Osteoblast (primary cell): ENCODE measurements around the gene POU2F3. TPM values are rescaled to one million over a fixed set of nuclear protein-coding genes. Genes with fewer than 3 reads are reported as not detected.
A peak's percentile ranks its signal among the peaks of the same experiment; 100 is the strongest.

ENCODE experiments used
- DNase-seq: peaks from one replicate; pipeline ENCODE4 v3.0.0; 2011; ENCODE audit warnings: low spot score, mixed read lengths; ENCODE audit not compliant: insufficient read length; ENCODE audit errors: missing footprints
- H2AFZ ChIP-seq: 2 replicates; pipeline ENCODE4 v1.6.0; 2011; ENCODE audit warnings: mild to moderate bottlenecking, low read length
- H3K27ac ChIP-seq: 2 replicates; pipeline ENCODE4 v1.5.1; 2011; ENCODE audit warnings: mild to moderate bottlenecking, low read depth, low read length, moderate library complexity
- H3K27me3 ChIP-seq: 2 replicates; pipeline ENCODE4 v1.6.0; 2012; ENCODE audit warnings: mild to moderate bottlenecking, control low read depth, inconsistent platforms, low read length, moderate library complexity; ENCODE audit not compliant: insufficient read depth
- H3K36me3 ChIP-seq: 2 replicates; pipeline ENCODE4 v1.5.1; 2011; ENCODE audit warnings: mild to moderate bottlenecking, low read length, control low read depth, moderate library complexity; ENCODE audit not compliant: insufficient read depth
- H3K4me1 ChIP-seq: 2 replicates; pipeline ENCODE4 v1.5.1; 2011; ENCODE audit warnings: mild to moderate bottlenecking, low read length, control low read depth, moderate library complexity; ENCODE audit not compliant: insufficient read depth
- H3K4me2 ChIP-seq: 2 replicates; pipeline ENCODE4 v1.6.0; 2011; ENCODE audit warnings: mild to moderate bottlenecking, low read length; ENCODE audit not compliant: insufficient read depth
- H3K4me3 ChIP-seq: fragments of 200-600 bp; sonication (generic); 3 replicates; pipeline ENCODE4 v1.5.1; 2012; ENCODE audit warnings: mild to moderate bottlenecking, low read length, inconsistent platforms; ENCODE audit not compliant: insufficient read depth
- H3K79me2 ChIP-seq: 2 replicates; pipeline ENCODE4 v1.6.0; 2012; ENCODE audit warnings: mild to moderate bottlenecking, low read length, control low read depth, inconsistent platforms; ENCODE audit not compliant: insufficient read depth
- H3K9me3 ChIP-seq: 2 replicates; pipeline ENCODE4 v1.5.1; 2011; ENCODE audit warnings: low read depth, low read length, control low read depth
- H4K20me1 ChIP-seq: 2 replicates; pipeline ENCODE4 v1.6.0; 2012; ENCODE audit warnings: mild to moderate bottlenecking, low read length, control low read depth; ENCODE audit not compliant: insufficient read depth
- total RNA-seq: library from RNA; depleted of rRNA; stranded (reverse); fragments of >200 nt; gene quantifications from 2 replicates; pipeline ENCODE4 v1.2.3, GENCODE V29; 2012
- TF ChIP-seq, protein P1 (sequence below): IDR thresholded peaks from 2 replicates; pipeline ENCODE4 v1.5.1; 2011; ENCODE audit warnings: mild to moderate bottlenecking, low read depth, low read length, moderate library complexity; ENCODE audit errors: extremely low read depth

The POU2F3 gene
- total RNA-seq, 1 donor: under 0.01 TPM

DNA sequence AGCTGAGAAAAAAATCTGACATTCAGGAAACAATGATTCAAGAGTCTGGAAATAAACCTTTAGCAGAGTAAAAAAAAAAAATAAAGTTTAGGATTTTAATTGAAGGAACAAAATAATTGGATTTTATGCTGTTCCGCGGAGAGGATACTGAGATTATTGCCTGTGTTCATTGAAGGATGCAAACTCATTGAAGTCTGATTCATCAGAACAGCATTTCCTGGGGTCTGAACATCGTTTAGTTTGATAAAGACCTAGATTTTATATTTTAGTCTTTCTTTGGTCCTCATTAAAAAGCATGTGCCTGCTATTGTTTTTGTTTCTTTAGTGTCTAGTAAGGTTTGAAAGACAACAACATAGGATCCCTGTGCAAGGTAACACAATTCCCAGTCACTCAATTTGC is 89.6 kb downstream of the POU2F3 start:
- Histone ChIP-seq H4K20me1 (no peaks in the 10 kb centered on the region), H3K9me3 (no peaks in the 10 kb centered on the region), H3K27me3 (no peaks in the 10 kb centered on the region), H3K79me2 (peaks cover 26% of the 10 kb centered on the region), H2AFZ (no peak overlapping the region), H3K36me3 (peaks cover 12% of the 10 kb centered on the region), H3K4me2 (no peak overlapping the region), H3K4me3 (no peak overlapping the region), H3K27ac (no peak overlapping the region), H3K4me1 (peaks cover 66% of the 10 kb centered on the region)
- DNase-seq: no peak
- TF ChIP-seq, protein P1, sequence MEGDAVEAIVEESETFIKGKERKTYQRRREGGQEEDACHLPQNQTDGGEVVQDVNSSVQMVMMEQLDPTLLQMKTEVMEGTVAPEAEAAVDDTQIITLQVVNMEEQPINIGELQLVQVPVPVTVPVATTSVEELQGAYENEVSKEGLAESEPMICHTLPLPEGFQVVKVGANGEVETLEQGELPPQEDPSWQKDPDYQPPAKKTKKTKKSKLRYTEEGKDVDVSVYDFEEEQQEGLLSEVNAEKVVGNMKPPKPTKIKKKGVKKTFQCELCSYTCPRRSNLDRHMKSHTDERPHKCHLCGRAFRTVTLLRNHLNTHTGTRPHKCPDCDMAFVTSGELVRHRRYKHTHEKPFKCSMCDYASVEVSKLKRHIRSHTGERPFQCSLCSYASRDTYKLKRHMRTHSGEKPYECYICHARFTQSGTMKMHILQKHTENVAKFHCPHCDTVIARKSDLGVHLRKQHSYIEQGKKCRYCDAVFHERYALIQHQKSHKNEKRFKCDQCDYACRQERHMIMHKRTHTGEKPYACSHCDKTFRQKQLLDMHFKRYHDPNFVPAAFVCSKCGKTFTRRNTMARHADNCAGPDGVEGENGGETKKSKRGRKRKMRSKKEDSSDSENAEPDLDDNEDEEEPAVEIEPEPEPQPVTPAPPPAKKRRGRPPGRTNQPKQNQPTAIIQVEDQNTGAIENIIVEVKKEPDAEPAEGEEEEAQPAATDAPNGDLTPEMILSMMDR: no peak

DNA sequence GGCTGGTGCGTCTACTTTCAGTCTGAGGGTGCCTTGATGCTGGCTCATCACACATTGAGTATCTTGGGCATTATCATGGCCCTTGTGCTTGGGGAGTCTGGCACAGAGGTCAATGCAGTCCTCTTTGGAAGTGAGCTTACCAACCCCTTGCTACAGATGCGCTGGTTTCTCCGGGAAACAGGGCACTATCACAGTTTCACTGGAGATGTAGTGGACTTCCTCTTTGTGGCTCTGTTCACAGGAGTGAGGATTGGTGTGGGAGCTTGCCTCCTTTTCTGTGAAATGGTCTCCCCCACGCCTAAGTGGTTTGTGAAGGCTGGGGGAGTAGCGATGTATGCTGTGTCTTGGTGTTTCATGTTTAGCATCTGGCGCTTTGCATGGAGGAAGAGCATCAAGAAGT is 90.1 kb downstream of the POU2F3 start:
- no peak overlapping the region for H2AFZ ChIP-seq
- peaks cover 12% of the 10 kb centered on the region for H3K36me3 ChIP-seq
- peak overlapping the region; percentile 81 for H3K27ac ChIP-seq
- TF ChIP-seq, protein P1: no peak
- H3K27me3 ChIP-seq: no peaks in the 10 kb centered on the region
- peaks cover 26% of the 10 kb centered on the region for H3K79me2 ChIP-seq
- H3K4me3 ChIP-seq: no peak overlapping the region
- no peak overlapping the region for H3K4me2 ChIP-seq
- peaks cover 64% of the 10 kb centered on the region for H3K4me1 ChIP-seq
- no peak for DNase-seq
- no peaks in the 10 kb centered on the region for H4K20me1 ChIP-seq
- H3K9me3 ChIP-seq: no peaks in the 10 kb centered on the region

DNA sequence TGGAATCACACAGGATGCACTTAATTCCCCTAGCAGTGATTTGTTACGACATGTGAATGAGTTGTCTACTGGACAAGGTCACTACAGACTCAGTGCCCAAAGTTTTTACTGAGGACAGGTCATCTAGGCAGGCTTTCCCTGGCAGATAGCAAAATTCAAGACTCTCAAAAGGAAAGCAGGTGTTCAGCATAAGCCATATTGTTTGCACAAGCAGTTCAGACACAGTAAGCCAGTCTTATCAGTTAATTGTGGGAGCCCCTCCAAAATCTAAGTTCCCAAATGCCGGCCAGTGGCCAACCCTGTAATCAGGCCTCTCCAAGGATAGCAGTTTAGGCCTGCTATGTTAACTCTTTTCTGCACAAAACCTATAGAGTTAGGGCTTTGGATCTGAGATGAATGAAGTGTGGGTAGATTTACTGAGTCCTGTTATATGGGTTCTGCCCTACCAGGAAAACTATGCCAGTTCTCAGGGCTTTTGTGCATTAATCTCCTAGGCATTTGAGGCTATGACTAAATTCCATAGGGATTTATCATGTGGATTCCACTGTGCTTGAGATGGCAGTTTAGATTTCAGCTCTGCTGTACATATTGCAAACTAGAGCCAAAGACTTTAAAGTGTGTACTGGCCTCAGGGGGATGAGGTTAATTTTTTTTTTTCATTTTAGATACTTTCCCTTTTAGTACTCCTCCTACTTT is 91.5 kb downstream of the POU2F3 start:
- Histone ChIP-seq H3K4me3 (no peak overlapping the region), H3K79me2 (peaks cover 22% of the 10 kb centered on the region), H3K27me3 (no peaks in the 10 kb centered on the region), H4K20me1 (no peaks in the 10 kb centered on the region), H3K4me1 (peaks cover 61% of the 10 kb centered on the region), H3K36me3 (peaks cover 12% of the 10 kb centered on the region), H3K27ac (peak overlapping the region; percentile 81), H3K4me2 (peak overlapping the region; percentile 49), H2AFZ (no peak overlapping the region), H3K9me3 (no peaks in the 10 kb centered on the region)
- TF ChIP-seq, protein P1: no peak
- DNase-seq: peak; percentile 94

DNA sequence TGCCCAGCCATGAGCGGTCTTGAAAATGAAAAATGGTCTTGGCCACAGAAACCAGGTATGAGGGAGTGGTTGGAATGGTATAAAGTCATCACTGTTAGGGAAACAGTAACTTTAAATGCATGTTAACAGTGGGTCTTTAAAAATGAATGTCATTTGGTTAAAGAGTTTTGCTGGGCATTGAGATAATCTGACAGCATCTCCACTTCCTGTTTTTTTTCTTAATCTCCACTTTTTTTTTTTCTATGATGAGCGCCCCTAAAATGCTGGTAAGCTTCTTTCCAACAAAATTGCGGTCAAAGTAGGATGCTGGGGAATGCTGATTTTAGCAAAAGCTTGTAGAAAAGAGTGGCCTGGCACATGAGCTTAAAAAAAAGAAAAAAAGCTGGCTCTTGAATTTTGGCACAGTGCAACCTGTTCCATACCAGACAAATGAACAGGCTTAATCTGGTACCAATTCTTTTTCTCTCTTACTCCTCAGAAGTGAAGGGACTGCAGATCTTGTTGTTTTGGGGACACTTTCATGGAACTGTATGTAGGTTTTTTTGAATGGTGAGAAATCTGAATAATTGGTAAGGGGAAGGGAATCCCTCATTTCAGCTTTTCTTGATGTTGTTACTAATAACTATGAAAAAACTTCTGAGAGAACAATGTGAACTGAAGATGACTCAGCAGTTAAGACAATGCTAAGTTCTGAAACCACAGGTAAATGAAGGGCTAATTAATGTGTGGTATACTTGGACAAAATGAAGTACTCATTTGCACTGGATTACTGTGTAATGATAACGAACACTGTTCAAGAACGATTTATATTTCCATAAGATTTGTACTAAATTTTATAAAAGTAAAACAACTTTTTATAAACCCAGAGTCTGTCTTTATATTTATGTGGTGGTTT is 93.1 kb downstream of the POU2F3 start:
- Histone ChIP-seq H3K27me3 (no peaks in the 10 kb centered on the region), H2AFZ (no peak overlapping the region), H3K4me3 (no peak overlapping the region), H3K36me3 (peaks cover 12% of the 10 kb centered on the region), H4K20me1 (peaks cover 13% of the 10 kb centered on the region), H3K79me2 (peaks cover 25% of the 10 kb centered on the region), H3K9me3 (no peaks in the 10 kb centered on the region), H3K27ac (peak overlapping the region; percentile 81), H3K4me1 (peaks cover 49% of the 10 kb centered on the region), H3K4me2 (no peak overlapping the region)
- TF ChIP-seq, protein P1: no peak
- no peak for DNase-seq
